Ecto neural progenitor cell (in vitro differentiated cells): ENCODE measurements around the gene HMGCLL1.

Experiments
- DNase-seq: peaks from one replicate; pipeline ENCODE4 v3.0.0-alpha.2; 2018; ENCODE audit warnings: low spot score

Gene HMGCLL1

DNA sequence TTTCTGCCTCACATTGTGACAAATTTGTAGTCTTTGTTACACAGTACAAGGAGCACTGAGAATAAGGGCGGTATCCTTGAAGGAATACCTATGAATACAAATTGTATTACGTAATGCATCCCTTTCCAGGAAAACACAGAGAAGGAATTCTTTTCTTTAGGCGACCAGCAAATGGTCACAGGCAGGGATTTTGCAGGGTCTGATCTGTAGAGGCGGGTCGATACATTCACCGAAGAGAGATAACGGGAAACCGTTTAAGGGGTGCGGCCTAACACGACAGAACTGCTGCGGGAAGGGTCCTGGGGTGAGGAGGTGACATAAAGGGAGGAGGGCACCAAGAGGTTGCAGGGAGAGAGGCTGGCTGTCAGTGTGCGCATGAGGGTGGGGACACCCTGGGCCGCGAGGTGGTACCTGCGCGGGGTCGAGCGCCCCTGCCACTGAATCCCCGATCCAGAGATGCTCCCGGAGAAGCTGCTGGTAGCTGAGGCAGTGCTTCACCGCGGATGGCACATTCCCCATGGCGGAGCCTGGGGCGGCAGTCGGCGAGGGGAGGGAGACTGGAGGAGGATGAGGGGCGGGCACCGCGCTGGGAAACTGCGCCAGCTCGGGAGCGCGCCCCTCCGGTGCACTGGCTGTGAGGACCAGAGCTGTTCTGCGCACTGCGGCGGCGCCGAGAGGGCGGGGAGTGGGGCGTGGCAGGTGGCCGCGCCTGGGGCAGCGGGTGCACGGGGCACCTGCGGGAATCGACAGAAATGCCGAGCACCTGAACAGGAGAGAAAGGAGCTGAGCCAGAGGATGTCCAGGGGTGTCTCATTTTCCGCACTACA lies at the start of gene HMGCLL1:
HMGCLL1 (minus strand) TSS at position 656 of the 827 bp plus-strand sequence; CDS start at position 519, 137 bp downstream.
- DNase-seq, result peak; percentile 87

DNA sequence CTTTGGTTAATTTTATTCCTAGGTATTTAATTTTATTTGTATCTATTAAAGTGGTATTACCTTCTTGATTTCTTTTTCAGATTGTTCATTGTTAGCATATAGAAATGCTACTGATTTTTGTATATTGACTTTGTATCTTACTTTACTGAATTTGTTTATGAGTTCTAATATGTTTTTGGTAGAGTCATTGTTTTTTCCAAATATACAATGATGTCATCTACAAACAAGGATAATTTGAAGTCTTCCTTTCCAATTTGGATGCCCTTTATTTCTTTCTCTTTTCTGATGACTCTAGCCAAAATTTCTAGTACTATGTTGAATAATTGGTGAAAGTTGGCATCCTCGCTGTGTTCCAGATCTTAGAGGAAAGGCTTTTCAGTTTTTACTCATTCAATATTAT lies 43.0 kb upstream of the HMGCLL1 start:
- no peak for DNase-seq

- DNase-seq, result no peak
Observed at GRCh38 chr6:55621244-55621643, 42.3 kb upstream of the HMGCLL1 start.

DNA sequence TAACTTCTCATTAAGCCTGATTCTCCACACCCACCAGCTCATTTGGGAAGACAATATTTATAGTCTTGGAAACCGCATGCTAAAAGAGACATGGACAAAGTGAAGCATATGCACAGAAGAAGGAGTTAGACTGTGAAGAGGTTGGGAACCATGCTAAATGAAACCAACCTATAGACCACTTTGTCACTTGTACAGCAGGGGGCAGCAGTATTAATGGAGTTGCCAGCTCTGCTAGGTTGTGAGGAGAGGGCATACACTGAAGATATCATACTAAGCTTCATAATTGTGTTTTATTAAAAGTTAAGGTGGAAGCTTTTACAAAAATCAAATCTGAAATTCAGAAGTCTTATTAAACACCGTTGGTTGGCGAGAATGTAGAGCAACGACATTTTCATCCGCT lies 38.3 kb upstream of the HMGCLL1 start:
- DNase-seq, result no peak

DNA sequence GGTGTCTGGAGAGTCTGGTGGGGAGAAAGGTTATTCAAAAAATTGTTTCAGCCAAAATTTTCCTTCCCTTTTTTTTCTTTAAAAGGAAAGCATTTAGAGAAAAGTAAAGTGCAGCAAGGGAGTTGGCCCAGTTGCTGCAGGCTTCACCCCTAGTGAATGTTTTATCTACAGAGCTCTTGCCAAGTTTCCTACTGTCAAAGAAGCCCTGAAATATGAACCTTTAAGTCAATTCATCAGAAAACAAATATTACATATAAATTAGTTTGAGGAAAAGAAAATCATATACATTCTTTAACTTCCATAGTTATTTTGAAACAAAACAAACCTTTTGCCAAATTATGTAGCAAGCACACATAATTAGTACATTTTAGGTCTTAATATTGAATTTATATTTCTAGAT lies 25.0 kb upstream of the HMGCLL1 start:
- DNase-seq, result no peak

DNA sequence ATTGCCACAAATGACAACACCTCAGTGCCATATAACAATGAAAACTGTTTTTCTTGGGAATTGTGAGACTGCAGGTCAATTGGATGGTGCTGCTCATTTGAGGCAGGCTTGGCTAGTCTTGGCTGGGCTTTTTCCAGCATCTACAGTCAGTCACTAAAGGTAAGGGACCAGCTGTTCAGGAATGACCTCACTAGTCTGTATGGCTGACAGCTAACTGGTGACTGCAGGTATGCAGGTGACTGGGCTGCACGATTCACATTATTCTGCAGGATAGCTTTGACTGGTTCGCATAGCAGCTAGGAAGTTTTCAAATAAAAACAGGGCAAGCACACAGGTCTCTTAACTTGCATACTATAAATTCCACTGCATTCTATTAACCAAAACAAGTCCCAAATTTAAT lies 22.1 kb upstream of the HMGCLL1 start:
- DNase-seq, result no peak

- DNase-seq, result no peak
Observed at GRCh38 chr6:55594442-55594841, 15.4 kb upstream of the HMGCLL1 start.

- no peak for DNase-seq
Observed at GRCh38 chr6:55584654-55585354, 5.8 kb upstream of the HMGCLL1 start.

GRCh38 chr6:55576811-55577210 lies 2.2 kb downstream of the HMGCLL1 start:
- DNase-seq, result no peak

DNA sequence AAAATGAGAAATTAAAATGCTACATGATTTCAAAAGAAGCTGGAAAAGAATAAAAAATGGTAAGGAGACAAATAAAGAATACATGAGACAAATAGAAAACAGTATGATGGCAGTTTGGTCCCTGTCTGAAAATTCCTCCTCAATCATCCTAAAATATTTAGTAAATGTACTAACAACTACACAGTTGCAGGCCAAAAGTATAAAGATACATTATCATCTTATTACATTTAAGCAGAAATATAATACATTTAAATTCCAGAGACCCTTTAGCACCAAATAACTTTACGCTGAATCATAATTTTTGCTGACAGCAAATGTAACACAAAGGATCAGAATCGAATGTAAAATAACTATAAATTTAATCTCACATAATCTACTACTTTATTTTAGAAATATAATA lies 4.4 kb downstream of the HMGCLL1 start:
- no peak for DNase-seq

DNA sequence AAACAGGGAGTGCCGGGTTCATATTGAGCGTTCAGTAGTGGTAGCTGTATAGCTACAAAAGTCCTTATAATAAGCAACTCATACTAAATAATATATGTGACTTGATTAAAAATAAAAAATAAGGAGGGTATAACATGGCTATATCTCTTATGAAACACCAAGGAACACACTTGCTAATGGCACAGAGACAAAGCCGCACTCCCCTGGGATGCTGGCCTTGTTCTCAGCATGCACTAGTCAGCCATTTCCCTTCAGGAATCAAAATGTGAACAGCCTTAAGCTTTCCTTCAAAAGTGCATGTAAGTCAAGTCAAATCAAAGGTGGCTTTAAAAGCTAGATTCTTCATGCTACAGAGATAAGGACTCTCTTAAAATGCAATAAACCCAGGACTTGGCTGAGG lies 9.4 kb downstream of the HMGCLL1 start:
- no peak for DNase-seq

DNA sequence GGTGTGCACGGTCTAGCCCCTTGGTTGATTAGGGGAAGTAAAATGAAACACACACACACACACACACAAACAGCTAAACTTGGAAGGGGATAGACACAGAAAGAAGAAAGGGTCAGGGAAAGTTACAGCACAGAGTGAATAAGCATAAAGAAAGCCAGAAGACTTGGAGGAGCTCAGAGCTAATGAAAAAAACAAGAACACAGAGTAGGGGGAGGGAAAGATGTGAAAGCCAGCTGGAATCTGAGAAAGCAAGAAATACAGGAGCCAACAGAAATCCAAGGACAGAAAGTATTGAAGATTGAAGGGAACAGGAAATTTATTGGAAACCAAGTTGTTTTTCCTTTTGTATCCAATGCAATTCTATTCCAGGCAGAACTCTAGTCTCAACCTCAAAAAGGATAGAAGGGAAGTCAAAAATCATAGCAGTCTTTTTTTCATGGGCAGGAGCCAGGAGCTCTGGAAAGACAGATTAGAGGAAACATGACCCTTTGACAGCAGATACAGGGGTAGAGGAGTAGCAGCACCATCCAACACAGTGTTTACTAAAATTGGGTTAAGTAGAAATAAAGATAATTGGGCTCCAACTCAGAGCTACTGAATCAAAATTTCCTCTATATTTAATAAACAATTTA lies 10.1 kb downstream of the HMGCLL1 start:
- DNase-seq, result no peak

DNA sequence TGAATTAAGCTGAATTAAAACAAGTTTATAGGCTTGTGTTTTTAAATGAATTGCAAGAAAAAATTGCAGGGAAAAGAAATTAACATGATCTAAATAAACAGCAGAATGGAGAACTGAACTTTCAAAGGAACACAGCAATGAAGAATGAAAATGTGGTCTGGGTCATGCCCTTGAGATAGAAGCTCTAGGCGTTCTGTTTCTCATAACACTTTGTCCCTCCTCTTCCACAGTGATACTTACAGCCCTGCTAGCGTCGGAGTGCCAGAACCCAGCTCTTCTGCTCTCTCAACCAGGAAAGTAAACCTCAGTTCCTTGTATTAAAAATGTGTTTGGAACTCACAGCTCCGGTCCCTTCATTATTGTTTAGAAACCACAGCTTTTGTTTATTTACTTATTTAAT lies 11.4 kb downstream of the HMGCLL1 start:
- no peak for DNase-seq

DNA sequence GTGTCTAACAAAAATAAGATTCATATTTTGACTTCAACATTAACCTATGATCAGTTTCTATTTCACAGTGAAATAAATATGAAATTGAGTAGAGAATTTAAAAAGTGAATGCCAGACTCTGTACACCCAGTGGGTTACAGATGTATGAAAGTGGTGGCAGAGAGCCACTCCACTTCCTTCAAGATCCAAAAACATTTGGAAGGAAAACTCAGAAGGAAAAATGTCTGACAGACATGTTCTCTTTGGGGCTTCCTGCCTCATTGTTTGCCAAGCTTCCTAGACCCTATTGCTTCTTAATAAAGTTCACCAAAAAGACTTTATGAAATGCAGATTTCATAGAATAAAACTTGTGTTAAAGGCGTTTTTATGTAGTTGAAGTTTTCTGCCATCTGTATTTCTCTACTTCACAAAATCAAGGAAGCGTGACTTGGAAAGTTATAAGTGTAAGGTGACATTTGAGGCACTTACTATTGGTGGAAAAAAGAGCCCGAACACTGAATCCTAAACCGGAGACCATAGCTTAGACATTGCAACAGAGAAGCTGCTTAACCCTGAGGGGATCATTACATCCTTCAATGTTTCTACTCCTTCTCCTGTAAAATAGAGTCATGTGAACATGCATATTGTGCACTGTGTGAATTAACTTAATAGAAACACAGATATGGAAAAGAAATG lies 12.8 kb downstream of the HMGCLL1 start:
- DNase-seq, result no peak

GRCh38 chr6:55562318-55562717 lies 16.7 kb downstream of the HMGCLL1 start:
- no peak for DNase-seq

DNA sequence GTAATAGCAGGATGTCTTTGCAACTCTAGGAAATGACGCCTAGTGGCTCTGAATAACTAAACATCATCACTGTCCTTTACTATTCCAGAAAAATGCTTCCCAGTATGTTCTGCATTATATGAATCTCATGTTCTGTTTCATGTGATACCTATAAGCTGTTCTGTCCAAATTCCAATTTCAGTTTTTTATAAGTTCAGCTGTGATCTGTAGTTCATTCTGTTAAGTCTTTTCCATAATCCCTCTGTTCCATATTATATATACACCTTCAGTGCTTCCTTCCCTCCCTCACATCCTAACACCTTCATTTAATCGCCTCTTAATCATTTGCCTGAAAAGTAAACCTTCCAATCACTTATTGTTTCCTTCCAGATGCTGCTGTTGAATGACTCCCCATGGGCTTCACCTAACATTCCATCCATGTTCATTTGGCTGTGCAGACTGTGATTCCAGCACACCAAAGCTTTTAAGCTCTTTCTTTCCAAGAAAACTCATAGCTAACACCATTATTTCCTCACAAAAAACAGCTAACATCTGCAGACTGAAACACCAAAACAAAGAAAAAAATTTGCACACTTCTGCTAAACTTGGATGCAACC lies 18.6 kb downstream of the HMGCLL1 start:
- DNase-seq, result no peak

GRCh38 chr6:55557146-55557545 lies 21.8 kb downstream of the HMGCLL1 start:
- no peak for DNase-seq

GRCh38 chr6:55545791-55546190 lies 33.2 kb downstream of the HMGCLL1 start:
- DNase-seq, result no peak

DNA sequence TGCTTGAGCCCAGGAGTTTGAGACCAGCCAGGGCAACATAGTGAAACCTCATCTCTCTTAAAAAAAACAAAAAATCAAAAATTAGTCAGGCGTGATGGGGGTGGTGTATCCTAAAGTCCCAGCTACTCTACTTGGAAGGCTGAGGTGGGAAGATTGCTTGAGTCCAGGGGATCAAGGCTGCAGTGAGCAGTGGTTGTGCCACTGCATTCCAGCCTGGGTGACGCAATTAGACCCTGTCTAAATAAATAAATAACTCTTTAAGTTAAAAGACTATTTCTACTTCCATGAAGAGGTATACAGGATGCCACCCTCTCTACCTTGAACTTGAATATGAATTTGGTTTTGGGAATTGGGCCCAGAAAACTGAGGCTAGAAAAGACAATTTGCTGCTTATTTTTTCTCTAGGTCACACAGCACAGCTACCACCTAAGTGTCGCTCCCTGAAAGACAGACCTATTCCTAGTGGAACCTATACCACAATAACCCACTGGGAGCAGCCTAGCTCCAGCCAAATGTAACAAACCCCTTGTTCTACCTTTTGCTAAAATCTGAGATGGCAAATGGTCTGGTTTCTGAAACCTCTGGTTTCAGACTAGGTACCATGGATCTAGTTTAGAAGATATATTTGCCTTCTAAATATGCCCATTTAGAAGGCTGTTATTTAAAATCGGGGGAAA lies 35.2 kb downstream of the HMGCLL1 start:
- DNase-seq, result no peak

- DNase-seq, result no peak
Observed at GRCh38 chr6:55541024-55541423, 38.0 kb downstream of the HMGCLL1 start.

DNA sequence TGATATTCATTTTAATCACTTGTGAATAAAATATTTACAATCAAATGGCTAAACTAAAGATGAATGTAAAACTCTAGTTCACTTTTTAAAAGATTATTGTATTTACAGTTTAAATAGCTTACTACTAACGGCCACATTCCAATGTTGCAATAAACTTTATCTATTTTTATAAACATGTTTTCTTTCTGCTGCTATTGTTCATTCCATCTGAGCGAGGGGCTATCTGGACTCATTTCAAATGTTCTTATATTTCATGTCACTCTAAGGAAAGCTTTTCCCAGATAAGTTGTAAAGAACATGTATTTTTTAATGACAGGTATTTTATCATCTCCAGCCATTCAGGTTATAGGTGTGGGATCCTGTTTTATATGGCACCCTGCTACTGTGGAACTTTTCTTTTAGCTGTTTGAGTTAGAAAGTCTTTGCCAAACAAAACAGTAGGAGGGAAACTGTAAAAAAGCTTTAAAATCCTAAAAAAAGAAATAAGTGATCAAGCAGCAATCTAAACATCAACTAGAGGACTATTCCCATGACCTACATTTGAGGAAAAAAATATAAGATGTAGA lies 42.5 kb downstream of the HMGCLL1 start:
- DNase-seq, result no peak
